Head of caudate nucleus (tissue), 42 donors: ENCODE measurements around the gene POLE3.
"Not testable (repeated sequence)": the region's sequence is repeated elsewhere in the genome, so short reads cannot be mapped to it uniquely, and the experiment has no call there.

Experiments used
- DNase-seq, 42 donors: peaks; one replicate each; pipeline versions ENCODE4 v3.0.0 to v3.0.0-alpha.2; 2020 to 2021; ENCODE audit warnings: mixed read lengths in 7 of 42
- intact Hi-C: fragments of 100-400 bp; cut with DNase I; formaldehyde crosslinking; loops from one replicate; pipeline ENCODE4 v1.15.0; 2022

Gene POLE3

GRCh38 chr9:113410207-113410864 lies at the start of gene POLE3, which contains the start of gene C9orf43:
POLE3 (minus strand) TSS chr9:113410675; CDS start chr9:113410293, 382 bp downstream.
C9orf43 (plus strand) TSS chr9:113410747; CDS start chr9:113413494, 2,747 bp downstream.
- peak; percentile 89 to 97 (median 94) for DNase-seq
- intact Hi-C loops: loop anchor here (1.0 to 5.0 kb wide), 2 partner anchors 9 to 188 kb away; partner anchors contain the start of genes ALAD, FKBP15 and SLC31A1

GRCh38 chr9:113456235-113456634 lies 45.8 kb upstream of the POLE3 start:
- DNase-seq: no peak
- intact Hi-C loops: no loop called here

GRCh38 chr9:113454914-113455761 lies 44.7 kb upstream of the POLE3 start:
- no peak for DNase-seq
- intact Hi-C loops: no loop called here

GRCh38 chr9:113452113-113452605 lies 41.7 kb upstream of the POLE3 start:
- DNase-seq: no peak
- intact Hi-C loops: no loop called here

- no peak for DNase-seq
Measured at GRCh38 chr9:113449376-113449775, 38.9 kb upstream of the POLE3 start.

GRCh38 chr9:113446323-113446740 lies 35.9 kb upstream of the POLE3 start:
- intact Hi-C loops: loop anchor here (5.0 kb wide), 2 partner anchors 141 to 211 kb away; no protein-coding TSS in a partner anchor
- peak in 4 of 42 donors; percentile 15 to 41 (median 21) for DNase-seq

More at GRCh38 chr9:113449376-113449775, 38.9 kb upstream of the POLE3 start:
- intact Hi-C loops: loop anchor here (5.0 kb wide), 2 partner anchors 138 to 208 kb away; no protein-coding TSS in a partner anchor

- DNase-seq: no peak
- intact Hi-C loops: loop anchor here (5.0 kb wide), 2 partner anchors 143 to 213 kb away; no protein-coding TSS in a partner anchor
Measured at GRCh38 chr9:113444736-113445135, 34.3 kb upstream of the POLE3 start.

GRCh38 chr9:113437716-113438115 lies 27.2 kb upstream of the POLE3 start:
- DNase-seq, intact Hi-C loops: not testable (repeated sequence)

- DNase-seq: peak in 22 of 42 donors; percentile 14 to 73 (median 30)
- intact Hi-C loops: no loop called here
Measured at GRCh38 chr9:113436728-113437515, 26.4 kb upstream of the POLE3 start.

GRCh38 chr9:113431191-113431590 lies 20.7 kb upstream of the POLE3 start:
- DNase-seq: no peak
- intact Hi-C loops: no loop called here

GRCh38 chr9:113428062-113428615 lies 17.7 kb upstream of the POLE3 start:
- intact Hi-C loops: no loop called here

GRCh38 chr9:113427629-113428028 lies 17.2 kb upstream of the POLE3 start:
- intact Hi-C loops: no loop called here
- DNase-seq: no peak

More at GRCh38 chr9:113428062-113428615, 17.7 kb upstream of the POLE3 start:
- no peak for DNase-seq

GRCh38 chr9:113426701-113427100 lies 16.2 kb upstream of the POLE3 start:
- intact Hi-C loops: no loop called here
- no peak for DNase-seq

- DNase-seq: no peak
- intact Hi-C loops: no loop called here
Measured at GRCh38 chr9:113425072-113425471, 14.6 kb upstream of the POLE3 start.

- intact Hi-C loops: no loop called here
- DNase-seq: no peak
Measured at GRCh38 chr9:113421726-113422125, 11.3 kb upstream of the POLE3 start.

GRCh38 chr9:113417370-113417769 lies 6.9 kb upstream of the POLE3 start:
- intact Hi-C loops: no loop called here
- DNase-seq: no peak

GRCh38 chr9:113416149-113416721 lies 5.8 kb upstream of the POLE3 start:
- DNase-seq: peak in 3 of 42 donors; percentile 6 to 24 (median 24)
- intact Hi-C loops: no loop called here

GRCh38 chr9:113409883-113410206 lies 630 bp downstream of the POLE3 start:
- intact Hi-C loops: loop anchor here (1.0 to 10.0 kb wide), 4 partner anchors 9 to 355 kb away; partner anchors contain the start of genes ALAD, FKBP15, SLC31A1 and SLC31A2
- DNase-seq: no peak
